Osteoblast (primary cell): ENCODE data around the gene FFAR1. TPM values are rescaled to one million over a fixed set of nuclear protein-coding genes. Genes with fewer than 3 reads are reported as not detected.

Experiments used
- DNase-seq: peaks from one replicate; pipeline ENCODE4 v3.0.0; 2011; ENCODE audit warnings: low spot score, mixed read lengths; ENCODE audit not compliant: insufficient read length; ENCODE audit errors: missing footprints
- H2AFZ ChIP-seq: 2 replicates; pipeline ENCODE4 v1.6.0; 2011; ENCODE audit warnings: mild to moderate bottlenecking, low read length
- H3K27ac ChIP-seq: 2 replicates; pipeline ENCODE4 v1.5.1; 2011; ENCODE audit warnings: mild to moderate bottlenecking, low read depth, low read length, moderate library complexity
- H3K27me3 ChIP-seq: 2 replicates; pipeline ENCODE4 v1.6.0; 2012; ENCODE audit warnings: mild to moderate bottlenecking, control low read depth, inconsistent platforms, low read length, moderate library complexity; ENCODE audit not compliant: insufficient read depth
- H3K36me3 ChIP-seq: 2 replicates; pipeline ENCODE4 v1.5.1; 2011; ENCODE audit warnings: mild to moderate bottlenecking, low read length, control low read depth, moderate library complexity; ENCODE audit not compliant: insufficient read depth
- H3K4me1 ChIP-seq: 2 replicates; pipeline ENCODE4 v1.5.1; 2011; ENCODE audit warnings: mild to moderate bottlenecking, low read length, control low read depth, moderate library complexity; ENCODE audit not compliant: insufficient read depth
- H3K4me2 ChIP-seq: 2 replicates; pipeline ENCODE4 v1.6.0; 2011; ENCODE audit warnings: mild to moderate bottlenecking, low read length; ENCODE audit not compliant: insufficient read depth
- H3K4me3 ChIP-seq: fragments of 200-600 bp; sonication (generic); 3 replicates; pipeline ENCODE4 v1.5.1; 2012; ENCODE audit warnings: mild to moderate bottlenecking, low read length, inconsistent platforms; ENCODE audit not compliant: insufficient read depth
- H3K79me2 ChIP-seq: 2 replicates; pipeline ENCODE4 v1.6.0; 2012; ENCODE audit warnings: mild to moderate bottlenecking, low read length, control low read depth, inconsistent platforms; ENCODE audit not compliant: insufficient read depth
- H3K9me3 ChIP-seq: 2 replicates; pipeline ENCODE4 v1.5.1; 2011; ENCODE audit warnings: low read depth, low read length, control low read depth
- H4K20me1 ChIP-seq: 2 replicates; pipeline ENCODE4 v1.6.0; 2012; ENCODE audit warnings: mild to moderate bottlenecking, low read length, control low read depth; ENCODE audit not compliant: insufficient read depth
- CTCF ChIP-seq: IDR thresholded peaks from 2 replicates; pipeline ENCODE4 v1.5.1; 2011; ENCODE audit warnings: mild to moderate bottlenecking, low read depth, low read length, moderate library complexity; ENCODE audit errors: extremely low read depth
- total RNA-seq: library from RNA; depleted of rRNA; stranded (reverse); fragments of >200 nt; gene quantifications from 2 replicates; pipeline ENCODE4 v1.2.3, GENCODE V29; 2012

Gene FFAR1
- total RNA-seq, 1 donor = not detected

GRCh38 chr19:35346193-35347052 lies 1.3 kb upstream of the FFAR1 start:
- no peaks in the 10 kb centered on the region for H3K36me3 ChIP-seq
- H2AFZ ChIP-seq = no peak overlapping the region
- no peaks in the 10 kb centered on the region for H3K27me3 ChIP-seq
- H3K4me1 ChIP-seq = no peaks in the 10 kb centered on the region
- no peaks in the 10 kb centered on the region for H4K20me1 ChIP-seq
- no peak for TF ChIP-seq CTCF
- H3K9me3 ChIP-seq = no peaks in the 10 kb centered on the region
- no peaks in the 10 kb centered on the region for H3K79me2 ChIP-seq
- H3K4me2 ChIP-seq = no peak overlapping the region
- H3K27ac ChIP-seq = no peak overlapping the region
- no peak overlapping the region for H3K4me3 ChIP-seq
- no peak for DNase-seq

GRCh38 chr19:35347930-35348298 lies 212 bp downstream of the FFAR1 start:
- Histone ChIP-seq H3K4me3 (no peak overlapping the region), H3K9me3 (no peaks in the 10 kb centered on the region), H3K79me2 (no peaks in the 10 kb centered on the region), H3K36me3 (no peaks in the 10 kb centered on the region), H3K4me1 (no peaks in the 10 kb centered on the region), H3K27me3 (no peaks in the 10 kb centered on the region), H4K20me1 (no peaks in the 10 kb centered on the region), H2AFZ (no peak overlapping the region), H3K27ac (no peak overlapping the region), H3K4me2 (no peak overlapping the region)
- no peak for DNase-seq
- TF ChIP-seq CTCF = no peak

- Histone ChIP-seq H3K79me2 (no peaks in the 10 kb centered on the region), H3K9me3 (no peaks in the 10 kb centered on the region), H3K4me1 (no peaks in the 10 kb centered on the region), H3K27me3 (no peaks in the 10 kb centered on the region), H3K27ac (no peak overlapping the region), H3K4me2 (no peak overlapping the region), H3K36me3 (no peaks in the 10 kb centered on the region), H4K20me1 (no peaks in the 10 kb centered on the region), H3K4me3 (no peak overlapping the region), H2AFZ (no peak overlapping the region)
- no peak for TF ChIP-seq CTCF
- DNase-seq = peak; percentile 69
Observed at GRCh38 chr19:35348911-35349611, 1.4 kb downstream of the FFAR1 start.
